ENCODE data around the gene RAB31. TPM values are rescaled to one million over a fixed set of nuclear protein-coding genes. Genes with fewer than 3 reads are reported as not detected.
"Not testable (repeated sequence)": the region's sequence is repeated elsewhere in the genome, so short reads cannot be mapped to it uniquely, and the experiment has no call there.

The RAB31 gene
- total RNA-seq, 2 donors from 2014 or later = 4.7 to 16.0 TPM

- Histone ChIP-seq H3K36me3 (no peaks in the 10 kb centered on the region), H3K9ac (ENCODE audit: low read depth in 2 of 2, low read length in 2 of 2) (no peak overlapping the region), H3K4me3 (no peak overlapping the region), H3K27ac (no peak overlapping the region), H3K27me3 (no peaks in the 10 kb centered on the region), H3K9me3 (no peaks in the 10 kb centered on the region), H3K4me1 (no peaks in the 10 kb centered on the region)
- no peak for TF ChIP-seq CTCF (IDR thresholded peaks at IDR 0.05)
- intact Hi-C loops (cut with DNase I) = no loop called here
- no peak for DNase-seq
Measured at GRCh38 chr18:9764011-9764481, 55.9 kb downstream of the RAB31 start.

GRCh38 chr18:9765501-9765900, 57.4 kb downstream of the RAB31 start:
- no peak for TF ChIP-seq CTCF (IDR thresholded peaks at IDR 0.05)
- Histone ChIP-seq H3K4me3 (no peak overlapping the region), H3K4me1 (no peaks in the 10 kb centered on the region), H3K27me3 (no peaks in the 10 kb centered on the region), H3K36me3 (no peaks in the 10 kb centered on the region), H3K9ac (ENCODE audit: low read depth in 2 of 2, low read length in 2 of 2) (no peak overlapping the region), H3K9me3 (no peaks in the 10 kb centered on the region), H3K27ac (no peak overlapping the region)
- DNase-seq = no peak
- intact Hi-C loops (cut with DNase I) = no loop called here

GRCh38 chr18:9766076-9766481, 58.0 kb downstream of the RAB31 start:
- TF ChIP-seq CTCF (IDR thresholded peaks at IDR 0.05) = no peak
- Histone ChIP-seq H3K27ac (no peak overlapping the region), H3K4me1 (no peaks in the 10 kb centered on the region), H3K9me3 (no peaks in the 10 kb centered on the region), H3K36me3 (no peaks in the 10 kb centered on the region), H3K4me3 (no peak overlapping the region), H3K9ac (ENCODE audit: low read depth in 2 of 2, low read length in 2 of 2) (peak overlapping the region in 1 of 2 donors; percentile 24), H3K27me3 (no peaks in the 10 kb centered on the region)
- no peak for DNase-seq
- intact Hi-C loops (cut with DNase I) = no loop called here

- no peak for TF ChIP-seq CTCF (IDR thresholded peaks at IDR 0.05)
Measured at GRCh38 chr18:9766740-9767139, 58.6 kb downstream of the RAB31 start.

GRCh38 chr18:9768071-9768691, 60.1 kb downstream of the RAB31 start:
- H3K27me3 ChIP-seq; H3K36me3 ChIP-seq; H3K9me3 ChIP-seq; H3K9ac ChIP-seq (ENCODE audit: low read depth in 2 of 2, low read length in 2 of 2); intact Hi-C loops (cut with DNase I); DNase-seq; H3K4me1 ChIP-seq; H3K27ac ChIP-seq; H3K4me3 ChIP-seq: not testable (repeated sequence)

More at GRCh38 chr18:9766740-9767139, 58.6 kb downstream of the RAB31 start:
- no peaks in the 10 kb centered on the region for H3K4me1 ChIP-seq
- intact Hi-C loops (cut with DNase I) = no loop called here
- H3K9ac ChIP-seq (ENCODE audit: low read depth in 2 of 2, low read length in 2 of 2) = no peak overlapping the region
- H3K4me3 ChIP-seq = no peak overlapping the region
- DNase-seq = no peak
- H3K36me3 ChIP-seq = no peaks in the 10 kb centered on the region
- no peaks in the 10 kb centered on the region for H3K9me3 ChIP-seq
- no peak overlapping the region for H3K27ac ChIP-seq
- no peaks in the 10 kb centered on the region for H3K27me3 ChIP-seq

GRCh38 chr18:9770111-9770510, 62.0 kb downstream of the RAB31 start:
- H3K4me3 ChIP-seq; DNase-seq; intact Hi-C loops (cut with DNase I); H3K4me1 ChIP-seq; H3K27ac ChIP-seq; H3K9ac ChIP-seq (ENCODE audit: low read depth in 2 of 2, low read length in 2 of 2); H3K36me3 ChIP-seq; H3K9me3 ChIP-seq; H3K27me3 ChIP-seq: not testable (repeated sequence)

Measured in colonic mucosa (tissue), 4 donors.